NCI-H128 (cell line): Measurements from ENCODE around the gene MCMBP.

Source experiments
- DNase-seq: peaks from one replicate; lab custom pipeline; 2025; ENCODE audit not compliant: unreplicated experiment; lab: John Stamatoyannopoulos, UW

MCMBP gene

GRCh38 chr10:119784340-119785067 lies 88.1 kb downstream of the MCMBP start:
- no peak for DNase-seq

GRCh38 chr10:119783665-119784027 lies 89.0 kb downstream of the MCMBP start:
- DNase-seq: no peak

- DNase-seq: no peak
Measured at GRCh38 chr10:119782981-119783664, 89.5 kb downstream of the MCMBP start.

- no peak for DNase-seq
Measured at GRCh38 chr10:119781498-119781897, 91.1 kb downstream of the MCMBP start.

GRCh38 chr10:119780879-119781480 lies 91.7 kb downstream of the MCMBP start:
- DNase-seq: no peak
